Colon (tissue), 2 donors: Measurements from ENCODE around the gene MTHFS.
"Not testable (repeated sequence)": the region's sequence is repeated elsewhere in the genome, so short reads cannot be mapped to it uniquely, and the experiment has no call there.

Source experiments
- FAIRE-seq: peaks from 2 replicates; lab custom pipeline; 2012; peaks lifted over from hg19 to GRCh38; lab: Jason Lieb, UNC
- donor health status: control.
- donor health status: control.

MTHFS gene

DNA sequence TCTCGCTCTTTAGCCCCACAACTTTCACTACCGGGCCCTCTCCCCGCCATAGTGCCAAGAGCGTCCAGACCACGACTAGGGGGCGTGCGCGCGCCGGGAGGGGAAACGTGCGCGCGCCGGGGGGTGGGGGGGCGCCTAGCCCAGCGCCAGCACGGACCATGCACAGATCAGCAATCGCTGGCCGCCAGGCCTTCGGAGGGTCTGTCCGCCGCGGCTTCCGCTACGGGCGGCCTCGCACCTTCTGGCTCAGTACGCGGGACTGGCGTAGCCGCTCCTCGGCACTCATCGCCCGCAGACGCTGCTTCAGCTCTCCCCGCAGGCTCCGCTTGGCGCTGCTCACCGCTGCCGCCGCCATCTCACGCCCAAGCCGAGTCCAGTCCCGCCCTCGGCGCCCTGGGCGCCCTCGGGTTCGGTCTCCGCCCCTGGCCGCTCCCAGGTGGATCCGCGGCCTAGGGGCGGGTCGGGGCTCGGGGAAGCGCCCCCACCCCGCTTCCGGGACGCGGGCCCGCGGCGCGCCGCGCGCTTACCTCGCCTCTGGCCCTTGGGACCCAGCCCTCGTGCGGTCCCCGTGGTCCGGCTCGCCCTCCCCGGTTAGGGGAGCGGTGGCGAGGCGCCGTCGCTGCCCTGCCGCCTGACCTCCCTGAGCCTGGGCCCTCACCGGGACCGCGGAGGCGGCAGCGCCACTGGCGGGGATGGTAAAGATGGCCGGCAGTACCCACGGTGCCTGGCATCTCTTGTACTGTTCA, at the start of gene MTHFS:
Gene MTHFS (minus strand): TSS at position 381 of the 746 bp plus-strand sequence. CDS start 26 bp downstream, at position 355.
- FAIRE-seq: no peak

DNA sequence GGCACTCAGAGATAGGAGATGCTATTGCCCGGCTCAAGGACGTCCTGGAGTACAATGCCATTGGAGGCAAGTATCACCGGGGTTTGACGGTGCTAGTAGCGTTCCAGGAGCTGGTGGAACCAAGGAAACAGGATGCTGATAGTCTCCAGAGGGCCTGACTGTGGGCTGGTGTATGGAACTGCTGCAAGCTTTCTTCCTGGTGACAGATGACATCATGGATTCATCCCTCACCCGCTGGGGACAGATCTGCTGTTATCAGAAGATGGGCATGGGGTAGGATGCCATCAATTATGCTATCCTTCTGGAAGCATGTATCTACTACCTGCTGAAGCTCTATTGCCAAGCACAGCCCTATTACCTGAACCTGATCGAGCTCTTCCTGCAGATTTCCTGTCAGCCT, 47.8 kb upstream of the MTHFS start:
- no peak for FAIRE-seq

DNA sequence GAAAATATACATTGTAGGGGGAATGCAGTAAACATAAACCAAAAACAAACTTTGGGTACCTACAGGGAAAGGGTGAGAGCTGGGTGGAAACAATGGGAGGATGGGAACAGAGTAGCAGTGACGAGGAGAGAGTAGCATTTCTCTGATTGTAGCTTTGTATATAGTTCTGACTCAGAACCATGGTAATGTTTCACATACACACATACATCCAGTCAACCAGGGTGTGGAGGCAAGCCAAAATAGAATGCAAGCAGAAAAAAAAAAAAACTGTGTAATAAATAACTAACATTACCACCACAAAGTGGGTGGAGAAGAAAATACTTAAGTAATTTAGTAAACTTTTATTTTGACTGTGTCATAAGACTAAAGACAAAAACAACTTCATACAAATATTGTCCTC, 47.0 kb upstream of the MTHFS start:
- FAIRE-seq: no peak

DNA sequence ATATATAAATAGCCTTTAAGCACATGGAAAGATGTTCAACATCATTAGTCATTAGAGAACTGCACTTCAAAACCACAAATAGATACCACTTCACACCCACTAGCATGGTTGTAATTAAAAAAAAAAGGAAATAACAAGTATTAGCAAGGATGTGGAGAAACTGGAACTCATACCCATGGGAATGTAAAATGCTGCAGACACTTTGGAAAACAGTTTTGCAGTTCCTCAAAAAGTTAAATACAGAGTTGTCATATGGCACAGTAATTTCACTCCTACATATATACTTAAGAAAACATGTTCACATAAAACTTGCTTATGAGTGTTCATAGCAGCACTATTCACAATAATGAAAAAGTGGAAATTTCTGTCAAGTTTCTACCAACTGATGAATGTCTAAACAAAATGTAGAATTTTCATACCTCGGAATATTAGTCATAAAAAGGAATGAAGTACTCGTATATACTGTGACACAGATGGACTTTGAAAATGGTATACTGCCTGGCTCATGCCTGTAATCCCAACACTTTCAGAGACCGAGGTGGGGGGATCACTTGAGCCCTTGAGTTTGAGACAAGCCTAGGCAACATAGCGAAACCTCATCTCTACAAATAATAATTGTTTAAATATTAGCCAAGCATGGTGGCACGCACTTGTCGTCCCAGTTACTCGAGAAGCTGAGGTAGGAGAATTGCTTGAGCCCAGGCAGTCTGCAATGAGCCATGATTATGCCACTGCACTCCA, 46.1 kb upstream of the MTHFS start:
- FAIRE-seq: no peak

DNA sequence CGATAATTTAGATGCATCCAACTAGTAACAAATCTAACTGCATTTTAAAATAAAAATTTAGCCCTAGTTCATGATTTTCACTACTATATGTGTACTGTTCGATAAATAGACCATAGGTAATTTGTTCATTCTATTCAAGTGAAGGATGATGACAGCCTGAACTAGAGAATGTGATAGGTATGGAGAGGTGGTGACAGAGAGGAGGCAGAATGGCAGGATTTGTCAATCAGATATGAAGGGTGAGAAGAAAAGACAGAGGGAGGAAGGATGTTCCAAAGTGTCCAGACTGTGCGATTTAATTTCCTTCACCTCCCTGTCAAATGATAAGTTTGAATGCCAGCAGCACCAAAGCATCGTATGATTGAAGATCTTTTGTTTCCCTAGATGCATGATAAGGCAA, 42.6 kb upstream of the MTHFS start:
- FAIRE-seq: no peak

GRCh38 chr15:79938143-79938542, 41.3 kb upstream of the MTHFS start:
- no peak for FAIRE-seq

DNA sequence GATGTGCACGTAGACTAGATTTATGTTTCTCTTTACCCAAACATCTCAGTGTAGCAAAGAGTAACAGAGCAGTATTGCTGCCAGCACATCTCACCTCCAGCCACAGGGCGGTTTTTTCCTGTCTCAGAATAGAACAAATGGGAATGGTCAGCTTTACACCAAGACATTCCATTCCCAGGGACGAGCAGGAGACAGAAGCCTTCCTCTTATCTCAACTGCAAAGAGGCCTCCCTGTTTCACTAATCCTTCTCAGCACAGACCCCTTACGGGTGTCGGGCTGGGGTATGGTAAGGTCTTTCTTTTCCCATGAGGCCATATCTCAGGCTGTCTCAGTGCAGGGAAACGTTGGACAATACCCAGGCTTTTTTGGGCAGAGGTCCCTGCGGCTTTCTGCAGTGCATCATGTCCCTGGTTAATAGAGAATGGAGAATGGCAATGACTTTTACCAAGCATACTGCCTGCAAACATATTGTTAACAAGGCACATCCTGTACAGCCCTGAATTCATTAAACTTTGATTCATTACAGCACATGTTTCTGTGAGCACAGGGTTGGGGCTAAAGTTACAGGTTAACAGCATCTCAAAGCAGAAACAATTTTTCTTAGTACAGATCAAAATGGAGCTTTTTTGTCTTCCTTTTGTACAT, 38.9 kb upstream of the MTHFS start:
- FAIRE-seq: not testable (repeated sequence)

- no peak for FAIRE-seq
Observed at GRCh38 chr15:79933231-79933630, 36.4 kb upstream of the MTHFS start.

DNA sequence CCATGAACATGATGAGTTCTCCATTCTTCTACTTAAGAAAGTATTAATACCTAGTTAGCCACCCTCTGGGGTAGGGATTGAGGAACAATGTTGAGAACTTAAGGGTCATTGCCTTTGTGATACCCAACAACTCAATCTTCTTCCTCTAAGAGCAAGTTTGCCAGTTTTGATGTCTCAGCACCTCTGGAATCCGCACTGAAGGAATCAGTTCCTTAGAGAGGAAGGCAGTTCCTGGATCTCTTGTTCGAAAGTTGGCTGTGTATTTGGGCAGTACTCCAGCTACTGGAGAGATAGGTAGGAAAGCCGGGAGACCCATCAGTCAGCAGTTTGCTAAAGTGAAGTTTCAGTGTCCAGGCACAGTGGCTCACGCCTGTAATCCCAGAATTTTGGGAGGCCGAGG, 35.6 kb upstream of the MTHFS start:
- FAIRE-seq: no peak

DNA sequence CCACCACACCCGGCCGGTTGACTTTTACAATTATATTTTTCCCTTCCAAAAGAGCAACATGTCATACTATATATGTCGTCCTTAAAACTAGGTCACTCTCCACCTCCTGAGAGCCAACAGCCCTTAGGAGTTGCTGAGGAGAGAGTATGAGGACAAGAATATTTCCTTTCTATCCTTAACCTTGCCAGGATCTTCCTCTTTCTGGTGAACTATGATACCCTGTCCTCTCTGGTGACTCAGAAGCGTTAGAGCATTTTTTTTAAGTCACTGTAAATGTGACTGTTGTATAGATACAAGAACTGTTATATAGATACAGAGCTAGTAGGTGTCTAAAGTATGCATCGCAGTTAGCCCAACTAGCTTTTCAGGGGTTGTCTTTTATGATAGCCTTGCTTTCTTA, 33.7 kb upstream of the MTHFS start:
- FAIRE-seq: no peak

- FAIRE-seq: no peak
Observed at GRCh38 chr15:79929412-79929811, 32.6 kb upstream of the MTHFS start.

GRCh38 chr15:79926116-79926515, 29.3 kb upstream of the MTHFS start:
- FAIRE-seq: not testable (repeated sequence)

- FAIRE-seq: no peak
Observed at GRCh38 chr15:79924379-79924778, 27.6 kb upstream of the MTHFS start.

DNA sequence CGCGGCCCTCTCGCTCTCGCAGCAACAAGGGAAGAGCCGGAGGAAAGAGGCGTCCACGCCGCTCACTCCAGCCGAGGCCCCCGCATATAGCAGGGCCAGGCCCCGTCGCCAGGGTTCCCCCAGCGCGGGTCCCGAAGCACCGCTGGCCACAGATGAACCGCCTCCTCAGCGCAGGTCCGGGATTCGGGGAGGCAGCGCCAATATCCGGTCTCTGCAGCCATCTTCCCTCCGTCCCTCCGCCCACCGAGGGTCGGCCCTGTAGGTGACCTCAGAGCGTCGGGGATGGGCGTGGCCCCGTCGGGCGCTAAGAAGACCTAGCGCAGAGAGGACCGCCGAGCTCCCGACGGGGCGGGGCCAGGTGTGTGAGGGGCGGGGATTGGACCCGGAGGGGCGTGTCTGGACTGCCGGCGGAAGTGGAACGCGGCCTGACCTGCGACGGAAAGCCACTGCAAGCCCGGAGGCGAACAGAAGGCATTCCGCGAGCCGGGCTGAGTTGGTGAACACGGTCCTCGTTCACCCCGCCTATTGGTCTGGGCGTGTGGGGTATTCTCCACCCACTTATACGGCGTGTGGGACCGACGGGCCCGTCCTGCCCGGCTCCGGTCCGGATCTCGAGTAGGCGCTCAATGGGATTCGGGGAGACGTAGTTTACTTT, 26.8 kb upstream of the MTHFS start:
- FAIRE-seq: no peak

DNA sequence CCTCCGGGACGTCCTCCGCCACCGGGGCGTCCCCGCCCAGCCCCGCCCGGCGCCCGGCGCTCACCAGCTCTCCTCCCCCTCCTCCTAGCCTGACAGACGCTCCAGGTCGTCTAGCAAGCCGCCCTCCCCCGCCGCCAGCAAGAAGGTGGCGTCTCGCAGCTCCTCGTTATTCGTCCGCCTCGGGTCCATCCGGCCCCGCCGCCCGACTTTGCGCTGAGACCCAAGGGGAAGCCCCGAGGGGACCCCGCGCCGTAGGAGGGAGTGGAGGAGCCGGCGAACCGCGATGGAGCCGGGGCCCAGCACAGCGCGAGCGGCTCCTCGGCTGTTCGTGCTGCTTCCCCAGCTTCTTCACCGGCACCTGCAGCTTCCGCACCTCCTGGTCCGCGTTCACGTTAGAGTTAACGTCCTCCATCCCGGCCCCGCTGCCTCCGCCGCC, 26.3 kb upstream of the MTHFS start:
- FAIRE-seq: no peak

- FAIRE-seq: no peak
Observed at GRCh38 chr15:79922512-79923078, 25.8 kb upstream of the MTHFS start.

GRCh38 chr15:79919749-79920511, 23.1 kb upstream of the MTHFS start:
- FAIRE-seq: no peak

GRCh38 chr15:79919090-79919748, 22.4 kb upstream of the MTHFS start:
- FAIRE-seq: no peak

- no peak for FAIRE-seq
Observed at GRCh38 chr15:79918278-79918677, 21.5 kb upstream of the MTHFS start.

- FAIRE-seq: no peak
Observed at GRCh38 chr15:79916502-79917132, 19.8 kb upstream of the MTHFS start.
